Psoas muscle (tissue), 8 donors: ENCODE results near the gene CCDC9. TPM values are rescaled to one million over a fixed set of nuclear protein-coding genes. Genes with fewer than 3 reads are reported as not detected.

ENCODE experiments used
- ATAC-seq, 4 donors: fragments of 200-7000 bp; cut with Tn5 transposase; one replicate each; pipeline ENCODE4 v1.9.1; 2020; ENCODE audit warnings: moderate library complexity in 3 of 4, mild to moderate bottlenecking in 2 of 4
- DNase-seq, 2 donors: peaks; one replicate each; pipeline ENCODE4 v3.0.0-alpha.2; 2020
- H3K27ac ChIP-seq: fragments of 200-600 bp; one replicate; pipeline ENCODE4 v1.8.0; 2022
- H3K27me3 ChIP-seq, 3 donors: fragments of 200-600 bp in 1 of 3; one replicate each; pipeline versions ENCODE4 v1.6.1 to v1.8.0; 2013 to 2022; ENCODE audit warnings: low read length in 2 of 3, mild to moderate bottlenecking in 2 of 3, moderate library complexity in 1 of 3; ENCODE audit not compliant: insufficient read depth in 3 of 3
- H3K36me3 ChIP-seq, 2 donors: fragments of 200-600 bp in 1 of 2; one replicate each; pipeline versions ENCODE4 v1.6.1 to v1.8.0; 2013 to 2022; ENCODE audit warnings: low read depth in 1 of 2, mild to moderate bottlenecking in 1 of 2, moderate library complexity in 1 of 2; ENCODE audit not compliant: insufficient read depth in 1 of 2
- H3K4me1 ChIP-seq: fragments of 200-600 bp; one replicate; pipeline ENCODE4 v1.8.0; 2022
- H3K4me3 ChIP-seq: fragments of 200-600 bp; one replicate; pipeline ENCODE4 v1.8.0; 2022; ENCODE audit warnings: mild to moderate bottlenecking
- H3K9me3 ChIP-seq: fragments of 200-600 bp; one replicate; pipeline ENCODE4 v1.8.0; 2022
- CTCF ChIP-seq: fragments of 200-600 bp; IDR thresholded peaks from one replicate; pipeline ENCODE4 v1.8.0; 2022; ENCODE audit warnings: antibody characterized with exemption
- WGBS, 3 donors: extraction: QIAGEN DNeasy Blood & Tissue Kit; methylation state at CpG; one replicate each; pipeline versions ENCODE4 v1.1.6 to v1.1.7; 2013; 5-methylcytosine and 5-hydroxymethylcytosine counted together
- intact Hi-C, 2 donors: fragments of 100-400 bp; cut with DNase I; formaldehyde crosslinking; loops; one replicate each; pipeline versions ENCODE4 v1.11.0 to v1.14.2; 2022
- polyA plus RNA-seq, 3 donors: library from polyadenylated mRNA; stranded (reverse); fragments of 200-250 nt; gene quantifications; one replicate each; pipeline ENCODE4 v1.2.3, GENCODE V29; 2013
- total RNA-seq, 4 donors: library from RNA; stranded (reverse); fragmentation: NEBNext Ultra II Directional in 2 of 4; extraction: Animal tissue kit (Norgen Biotek cat#: 25700) in 2 of 4; gene quantifications; one replicate each; pipeline versions ENCODE4 v1.2.1 to v1.2.4, GENCODE V29; 2021 to 2023
- donor health status: healthy with polysubstance abuse.
- donor health status: DM: no; HTN: no; CAD: no; lungs with moderate emphysema.
- donor health status: Bipolar disorder and iron deficiency.
- donor health status: healthy.
- donor health status: DM: yes; HTN: yes; CAD: no.
- donor health status: DM: no; HTN: no; CAD: no.
- donor health status: DM: no; HTN: no; CAD: no.
- donor health status: DM: yes; HTN: yes; CAD: no.

Gene CCDC9
- total and polyA plus RNA-seq, 7 donors, result 16.9 to 28.5 (median 24.0) TPM

- Histone ChIP-seq H3K4me1 (no peaks in the 10 kb centered on the region), H3K27ac (no peak overlapping the region), H3K36me3 (no peaks in the 10 kb centered on the region), H3K9me3 (no peaks in the 10 kb centered on the region), H3K27me3 (peaks cover 0 to 40% (median 3%) of the 10 kb centered on the region in 3 donors), H3K4me3 (no peak overlapping the region)
- peak in 1 of 2 donors; percentile 62 for DNase-seq
- WGBS, 3 donors, result 37 to 46% (median 43%) methylated on average over 12 of the region's 12 CpGs
- ATAC-seq, result peak; percentile 67 to 84 (median 78)
- intact Hi-C loops, result no loop called here
- TF ChIP-seq CTCF, result no peak
Observed at GRCh38 chr19:47315125-47315821, 58.9 kb downstream of the CCDC9 start.

- WGBS, 3 donors, result 87 to 88% (median 87%) methylated on average over 4 of the region's 4 CpGs
- Histone ChIP-seq H3K4me3 (no peak overlapping the region), H3K27ac (no peak overlapping the region), H3K27me3 (peaks cover 0 to 38% (median 6%) of the 10 kb centered on the region in 3 donors), H3K4me1 (no peaks in the 10 kb centered on the region), H3K9me3 (no peaks in the 10 kb centered on the region), H3K36me3 (no peaks in the 10 kb centered on the region)
- no peak for TF ChIP-seq CTCF
- DNase-seq, result no peak
- ATAC-seq, result no peak
- intact Hi-C loops, result no loop called here
Observed at GRCh38 chr19:47316513-47316912, 60.2 kb downstream of the CCDC9 start.

- intact Hi-C loops, result no loop called here
- Histone ChIP-seq H3K27ac (no peak overlapping the region), H3K4me1 (no peaks in the 10 kb centered on the region), H3K9me3 (no peaks in the 10 kb centered on the region), H3K36me3 (no peaks in the 10 kb centered on the region), H3K4me3 (no peak overlapping the region), H3K27me3 (peaks cover 0 to 21% (median 8%) of the 10 kb centered on the region in 3 donors)
- WGBS, 3 donors, result 90 to 91% (median 91%) methylated on average over 46 of the region's 46 CpGs
- no peak for TF ChIP-seq CTCF
- no peak for ATAC-seq
- DNase-seq, result no peak
Observed at GRCh38 chr19:47319923-47320871, 63.9 kb downstream of the CCDC9 start.

Other genes with a start within 250 kb of the CCDC9 start
- under 1 TPM in 2 of 4 donors, not detected in 2; 0.18 to 0.23 TPM for gene NPAS1, start 236.7 kb upstream of the CCDC9 start, total RNA-seq
- gene NPAS1, start 236.7 kb upstream of the CCDC9 start, polyA plus RNA-seq, result under 1 TPM in 2 of 3 donors, not detected in 1; 0.04 to 0.18 TPM
- gene TMEM160, start 207.9 kb upstream of the CCDC9 start, total RNA-seq, result 10 to 100 TPM; 19.7 to 31.4 (median 25.4) TPM
- 10 to 100 TPM in 1 of 3 donors, 1 to 10 TPM in 2; 5.9 to 44.1 (median 7.3) TPM for gene TMEM160, start 207.9 kb upstream of the CCDC9 start, polyA plus RNA-seq
- 10 to 100 TPM; 24.3 to 35.8 (median 28.5) TPM for gene ZC3H4, start 142.7 kb upstream of the CCDC9 start, total RNA-seq
- gene ZC3H4, start 142.7 kb upstream of the CCDC9 start, polyA plus RNA-seq, result 10 to 100 TPM in 1 of 3 donors, 1 to 10 TPM in 2; 4.4 to 15.2 (median 5.1) TPM
- gene SAE1, start 125.7 kb upstream of the CCDC9 start, total RNA-seq, result 10 to 100 TPM; 37.8 to 55.8 (median 41.5) TPM
- 10 to 100 TPM; 30.7 to 63.4 (median 62.0) TPM for gene SAE1, start 125.7 kb upstream of the CCDC9 start, polyA plus RNA-seq
- gene BBC3, start 25.3 kb upstream of the CCDC9 start, total RNA-seq, result 10 to 100 TPM in 1 of 4 donors, 1 to 10 TPM in 3; 2.7 to 32.5 (median 4.7) TPM
- gene BBC3, start 25.3 kb upstream of the CCDC9 start, polyA plus RNA-seq, result 1 to 10 TPM; 2.7 to 6.6 (median 2.9) TPM
- 10 to 100 TPM; 13.6 to 18.9 (median 15.8) TPM for gene INAFM1, start 18.4 kb downstream of the CCDC9 start, total RNA-seq
- 10 to 100 TPM in 1 of 3 donors, 1 to 10 TPM in 2; 3.6 to 21.2 (median 9.9) TPM for gene INAFM1, start 18.4 kb downstream of the CCDC9 start, polyA plus RNA-seq
- 1 to 10 TPM; 2.4 to 6.3 (median 4.5) TPM for gene C5AR1, start 53.3 kb downstream of the CCDC9 start, total RNA-seq
- gene C5AR1, start 53.3 kb downstream of the CCDC9 start, polyA plus RNA-seq, result 1 to 10 TPM in 1 of 3 donors, under 1 TPM in 2; 0.64 to 2.3 (median 0.77) TPM
- under 1 TPM in 3 of 4 donors, not detected in 1; 0.27 to 0.43 (median 0.37) TPM for gene C5AR2, start 75.7 kb downstream of the CCDC9 start, total RNA-seq
- under 1 TPM in 2 of 3 donors, not detected in 1; 0.06 to 0.44 TPM for gene C5AR2, start 75.7 kb downstream of the CCDC9 start, polyA plus RNA-seq
- gene DHX34, start 92.8 kb downstream of the CCDC9 start, total RNA-seq, result 10 to 100 TPM in 1 of 4 donors, 1 to 10 TPM in 3; 7.5 to 14.8 (median 9.8) TPM
- gene DHX34, start 92.8 kb downstream of the CCDC9 start, polyA plus RNA-seq, result 10 to 100 TPM; 10.0 to 30.6 (median 15.5) TPM
- gene MEIS3, start 163.0 kb downstream of the CCDC9 start, total RNA-seq, result 1 to 10 TPM; 1.3 to 2.1 (median 1.8) TPM
- 1 to 10 TPM in 2 of 3 donors, under 1 TPM in 1; 0.83 to 2.4 (median 1.4) TPM for gene MEIS3, start 163.0 kb downstream of the CCDC9 start, polyA plus RNA-seq
- gene SLC8A2, start 215.4 kb downstream of the CCDC9 start, total RNA-seq, result under 1 TPM; 0.13 to 0.54 (median 0.25) TPM
- under 1 TPM in 2 of 3 donors, not detected in 1; 0.12 to 0.18 TPM for gene SLC8A2, start 215.4 kb downstream of the CCDC9 start, polyA plus RNA-seq
- 10 to 100 TPM in 1 of 4 donors, 1 to 10 TPM in 3; 5.9 to 11.2 (median 8.1) TPM for gene KPTN, start 227.7 kb downstream of the CCDC9 start, total RNA-seq
- 10 to 100 TPM in 1 of 3 donors, 1 to 10 TPM in 2; 3.8 to 21.5 (median 9.7) TPM for gene KPTN, start 227.7 kb downstream of the CCDC9 start, polyA plus RNA-seq